Erythroblast (primary cell): Measurements from ENCODE around the gene VWA1.

Experiments used
- DNase-seq, 2 experiments: peaks; one replicate each; lab custom pipeline; 2025; lab: John Stamatoyannopoulos, UW
- GATA1 ChIP-seq: IDR thresholded peaks from 2 replicates; pipeline ENCODE4 v1.6.1; 2011; ENCODE audit warnings: low read depth, mild to moderate bottlenecking, control low read depth, low read length, moderate library complexity
- POLR2A ChIP-seq: IDR thresholded peaks from 2 replicates; pipeline ENCODE4 v1.6.1; 2011; ENCODE audit warnings: mild to moderate bottlenecking, low read length

VWA1 gene

DNA sequence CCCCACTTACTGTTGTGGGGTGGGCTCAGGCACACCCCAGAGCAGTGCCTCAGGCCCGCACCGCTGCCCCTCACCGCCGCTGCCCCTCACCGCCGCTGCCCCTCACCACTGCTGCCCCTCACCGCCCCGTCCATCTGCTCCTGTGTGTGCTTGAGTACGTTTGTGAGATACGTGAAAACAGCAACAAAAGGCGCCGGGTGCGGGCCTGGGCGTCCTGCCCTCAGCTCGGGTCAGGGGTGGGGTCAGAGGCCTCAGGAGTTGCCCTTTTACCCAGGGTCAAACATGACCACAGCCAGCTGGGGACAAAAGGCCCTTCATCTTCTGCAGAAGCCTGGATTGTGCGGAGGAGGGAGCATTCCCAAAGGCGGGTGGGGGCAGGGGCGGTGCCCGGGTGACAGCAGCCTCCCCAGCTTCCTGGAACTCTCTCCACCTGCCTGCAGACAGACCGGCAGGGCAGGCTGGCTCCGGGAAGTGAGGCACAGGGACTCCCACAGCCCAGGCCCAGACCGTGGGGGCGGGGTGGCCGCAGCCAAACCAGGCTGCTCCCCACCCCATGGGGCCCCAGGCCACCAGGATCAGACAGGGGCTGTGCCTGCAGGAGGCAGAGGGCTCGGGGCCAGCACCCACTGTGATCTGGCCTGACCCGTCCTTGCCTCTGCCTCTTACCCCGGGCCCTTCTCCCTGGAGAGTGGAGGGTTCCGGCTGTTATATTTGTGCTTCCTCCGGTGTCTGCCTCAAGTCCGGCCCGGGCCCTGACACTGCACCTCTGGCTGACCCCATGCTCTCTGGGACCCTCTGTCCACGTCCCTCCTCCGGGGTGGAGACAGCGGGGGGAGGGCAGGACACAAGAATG, 2.3 kb upstream of the VWA1 start:
- TF ChIP-seq POLR2A = no peak
- TF ChIP-seq GATA1 = no peak
- DNase-seq = no peak

GRCh38 chr1:1433804-1434130, 1.7 kb upstream of the VWA1 start:
- TF ChIP-seq POLR2A (no peak), GATA1 (no peak)
- no peak for DNase-seq

- no peak for DNase-seq
- TF ChIP-seq POLR2A (no peak), GATA1 (no peak)
Measured at GRCh38 chr1:1434131-1434823, 1.2 kb upstream of the VWA1 start.

- no peak for TF ChIP-seq GATA1
- no peak for TF ChIP-seq POLR2A
- no peak for DNase-seq
Measured at GRCh38 chr1:1434824-1435105, 725 bp upstream of the VWA1 start.

GRCh38 chr1:1435911-1436629, 580 bp downstream of the VWA1 start:
- no peak for TF ChIP-seq POLR2A
- no peak for TF ChIP-seq GATA1
- no peak for DNase-seq

GRCh38 chr1:1436630-1437032, 1.1 kb downstream of the VWA1 start:
- no peak for DNase-seq
- no peak for TF ChIP-seq POLR2A
- TF ChIP-seq GATA1 = no peak

DNA sequence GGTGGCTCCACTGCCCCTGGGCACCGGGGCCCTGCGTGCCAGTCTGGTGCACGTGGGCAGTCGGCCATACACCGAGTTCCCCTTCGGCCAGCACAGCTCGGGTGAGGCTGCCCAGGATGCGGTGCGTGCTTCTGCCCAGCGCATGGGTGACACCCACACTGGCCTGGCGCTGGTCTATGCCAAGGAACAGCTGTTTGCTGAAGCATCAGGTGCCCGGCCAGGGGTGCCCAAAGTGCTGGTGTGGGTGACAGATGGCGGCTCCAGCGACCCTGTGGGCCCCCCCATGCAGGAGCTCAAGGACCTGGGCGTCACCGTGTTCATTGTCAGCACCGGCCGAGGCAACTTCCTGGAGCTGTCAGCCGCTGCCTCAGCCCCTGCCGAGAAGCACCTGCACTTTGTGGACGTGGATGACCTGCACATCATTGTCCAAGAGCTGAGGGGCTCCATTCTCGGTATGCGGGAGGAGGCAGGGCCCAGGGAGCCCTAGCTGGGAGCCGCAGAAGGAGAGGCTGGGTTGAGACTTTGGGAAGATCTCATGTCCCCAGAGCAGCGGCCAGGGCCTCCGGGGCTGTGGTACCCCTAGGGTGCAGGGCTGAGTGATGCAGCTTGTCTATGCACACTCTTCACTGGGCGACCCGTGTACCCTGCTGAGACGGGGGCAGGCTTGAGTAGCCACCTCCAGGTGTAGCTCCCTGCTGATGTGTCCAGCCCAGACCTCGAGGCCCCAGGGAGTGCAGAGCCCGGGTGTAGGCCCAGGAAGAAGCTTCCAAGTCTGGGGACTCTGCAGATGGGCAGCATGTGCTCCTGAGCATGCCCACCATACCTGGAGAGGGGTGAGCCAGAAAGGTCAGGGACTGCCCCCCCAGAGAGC, 1.8 kb downstream of the VWA1 start:
- TF ChIP-seq POLR2A (no peak), GATA1 (no peak)
- no peak for DNase-seq

- no peak for DNase-seq
- no peak for TF ChIP-seq GATA1
Measured at GRCh38 chr1:1437904-1438376, 2.5 kb downstream of the VWA1 start.

GRCh38 chr1:1438531-1439381, 3.3 kb downstream of the VWA1 start:
- no peak for TF ChIP-seq GATA1
- TF ChIP-seq POLR2A = no peak
- no peak for DNase-seq

DNA sequence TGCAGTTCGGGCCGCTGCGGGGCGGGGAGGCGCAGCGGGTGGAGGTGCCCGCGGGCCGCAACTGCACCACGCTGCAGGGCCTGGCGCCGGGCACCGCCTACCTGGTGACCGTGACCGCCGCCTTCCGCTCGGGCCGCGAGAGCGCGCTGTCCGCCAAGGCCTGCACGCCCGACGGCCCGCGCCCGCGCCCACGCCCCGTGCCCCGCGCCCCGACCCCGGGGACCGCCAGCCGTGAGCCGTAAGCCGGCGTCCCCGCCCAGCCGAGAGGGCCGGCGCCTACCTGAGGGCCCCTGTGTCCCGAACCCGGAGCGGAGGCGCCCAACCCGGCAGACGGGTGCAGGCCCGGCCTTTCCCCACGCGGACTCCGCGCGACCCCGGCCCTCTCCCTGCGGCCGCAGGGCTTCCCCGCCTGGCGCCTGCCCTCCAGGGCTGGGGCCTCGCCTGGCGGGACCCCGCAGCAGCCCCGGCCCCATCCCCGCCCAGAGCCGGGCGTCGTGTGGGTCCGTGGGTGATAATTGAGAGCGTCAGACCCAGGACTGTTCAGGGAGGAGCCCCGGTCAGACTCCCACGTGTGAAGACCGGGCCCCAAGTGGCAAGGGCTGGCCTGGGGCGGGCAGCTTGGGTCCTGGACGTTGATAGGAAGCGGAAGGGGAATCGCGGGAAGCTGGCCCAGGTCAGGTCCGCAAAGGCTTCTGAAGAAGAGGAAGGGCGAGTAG, 4.2 kb downstream of the VWA1 start:
- no peak for DNase-seq
- TF ChIP-seq POLR2A (no peak), GATA1 (no peak)

GRCh38 chr1:1440262-1441001, 4.9 kb downstream of the VWA1 start:
- no peak for DNase-seq
- TF ChIP-seq POLR2A (no peak), GATA1 (no peak)
